PFSK-1 (cell line): ENCODE results near the gene TBX3. TPM values are rescaled to one million over a fixed set of nuclear protein-coding genes. Genes with fewer than 3 reads are reported as not detected.

Experiments
- FOXP2 ChIP-seq: optimal IDR thresholded peaks from 2 replicates; pipeline ENCODE3; 2011; ENCODE audit warnings: borderline replicate concordance, control low read depth, inconsistent platforms; ENCODE audit not compliant: insufficient read depth; ENCODE audit errors: extremely low read length, extremely low read depth
- POLR2AphosphoS5 ChIP-seq: IDR thresholded peaks from 2 replicates; pipeline ENCODE4 v1.6.1; 2012; ENCODE audit warnings: low read depth, mild to moderate bottlenecking, control low read depth, low read length, moderate library complexity
- REST ChIP-seq, 2 experiments: IDR thresholded peaks; 2 replicates each; pipeline versions ENCODE4 v1.6.1 to v1.8.0; 2011 to 2012; ENCODE audit warnings: low read depth in 2 of 2, low read length in 2 of 2, control low read depth in 1 of 2, inconsistent platforms in 1 of 2, mild to moderate bottlenecking in 1 of 2, moderate library complexity in 1 of 2; ENCODE audit not compliant: insufficient read depth in 1 of 2
- SIN3A ChIP-seq: IDR thresholded peaks from 2 replicates; pipeline ENCODE4 v1.6.1; 2012; ENCODE audit warnings: mild to moderate bottlenecking, low read length, moderate library complexity, borderline replicate concordance; ENCODE audit not compliant: insufficient read depth
- TAF1 ChIP-seq: IDR thresholded peaks from 2 replicates; pipeline ENCODE4 v1.6.1; 2012; ENCODE audit warnings: low read length, control low read depth, borderline replicate concordance; ENCODE audit not compliant: insufficient read depth
- polyA plus RNA-seq: library from polyadenylated mRNA; unstranded; fragments of >200 nt; gene quantifications from one replicate; pipeline ENCODE4 v1.2.1, GENCODE V29; 2012; ENCODE audit warnings: low read depth, missing spikeins; ENCODE audit not compliant: insufficient read length

Gene TBX3
- polyA plus RNA-seq: 6.2 TPM

GRCh38 chr12:114684098-114684869 is at the start of gene TBX3:
Gene TBX3, minus strand, starts transcription at chr12:114684175. Its CDS starts 975 bp downstream, at chr12:114683200.
- TF ChIP-seq SIN3A (0 out of 2 replicates have a peak, but pooled peaks have one; percentile 42), FOXP2 (peak; percentile 73), POLR2AphosphoS5 (peak; percentile 74), TAF1 (peak; percentile 98), REST (IDR thresholded peaks at IDR 0.05; ENCODE audit: insufficient read depth in 1 of 2, low read depth in 2 of 2, low read length in 2 of 2) (peak; percentile 33 to 40; a peak in 3 of 4 replicates)

- TF ChIP-seq SIN3A (no peak), FOXP2 (no peak), POLR2AphosphoS5 (no peak), REST (IDR thresholded peaks at IDR 0.05; ENCODE audit: insufficient read depth in 1 of 2, low read depth in 2 of 2, low read length in 2 of 2) (no peak), TAF1 (no peak)
Observed at GRCh38 chr12:114732426-114733030, 48.6 kb upstream of the TBX3 start.

GRCh38 chr12:114729731-114730130 is 45.8 kb upstream of the TBX3 start:
- no peak for TF ChIP-seq REST (IDR thresholded peaks at IDR 0.05; ENCODE audit: insufficient read depth in 1 of 2, low read depth in 2 of 2, low read length in 2 of 2)
- no peak for TF ChIP-seq POLR2AphosphoS5
- TF ChIP-seq TAF1: no peak

GRCh38 chr12:114726092-114726710 is 42.2 kb upstream of the TBX3 start:
- TF ChIP-seq SIN3A: no peak
- no peak for TF ChIP-seq TAF1

- no peak for TF ChIP-seq REST (IDR thresholded peaks at IDR 0.05; ENCODE audit: insufficient read depth in 1 of 2, low read depth in 2 of 2, low read length in 2 of 2)
- no peak for TF ChIP-seq POLR2AphosphoS5
- TF ChIP-seq SIN3A: no peak
- TF ChIP-seq TAF1: no peak
- TF ChIP-seq FOXP2: no peak
Observed at GRCh38 chr12:114721266-114721665, 37.3 kb upstream of the TBX3 start.
